ENCODE data around the gene CNBD2. TPM values are rescaled to one million over a fixed set of nuclear protein-coding genes. Genes with fewer than 3 reads are reported as not detected.

Gene CNBD2
- polyA plus RNA-seq, 1 donor (not counting 4 experiments of a cell fraction or from before 2014, with no cell fraction given), result 3.0 TPM

DNA sequence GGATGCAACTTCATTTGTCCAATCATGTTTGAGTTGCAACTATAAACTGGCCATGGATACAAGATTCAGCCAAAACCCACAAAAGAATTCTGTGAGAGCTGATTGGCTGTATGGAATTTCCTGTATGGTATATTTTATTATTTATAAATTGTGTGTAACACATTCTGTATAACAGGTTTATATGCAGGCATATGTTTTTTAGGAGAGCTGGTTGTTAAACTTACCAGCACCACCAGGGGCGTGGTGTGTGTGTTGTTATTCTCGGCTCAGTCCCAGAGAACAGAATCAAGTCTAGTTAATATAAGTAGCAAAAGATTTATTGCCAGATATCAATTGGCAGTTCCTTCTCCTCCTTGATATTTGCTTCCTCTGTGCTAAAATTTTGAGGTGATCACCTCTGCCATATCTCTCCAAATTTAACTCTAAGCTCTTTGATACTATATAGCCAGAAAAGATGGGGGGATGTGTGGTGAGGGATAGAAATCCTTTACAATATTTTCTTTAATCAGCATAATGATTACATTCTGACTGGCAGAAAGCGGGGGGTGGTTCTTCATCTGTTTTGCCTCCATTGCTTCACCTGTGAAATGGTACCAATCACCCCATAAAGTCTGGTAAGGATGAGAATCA lies 22.9 kb downstream of the CNBD2 start:
- FAIRE-seq (no peak), DNase-seq (ENCODE audit: low read depth, low spot score) (no peak)
- Histone ChIP-seq H3K9ac (ENCODE audit: control insufficient read depth, extremely low read depth, insufficient read depth, low read length) (no peak overlapping the region), H3K9me3 (ENCODE audit: control insufficient read depth, low read depth, low read length) (no peaks in the 10 kb centered on the region), H2AFZ (ENCODE audit: control insufficient read depth, low read length) (no peak overlapping the region), H3K27ac (ENCODE audit: control insufficient read depth, insufficient read depth, low read length) (no peak overlapping the region), H3K4me1 (ENCODE audit: control insufficient read depth, extremely low read depth, insufficient read depth, low read length) (peaks cover 3% of the 10 kb centered on the region), H3K4me2 (ENCODE audit: control insufficient read depth, extremely low read depth, insufficient read depth, low read depth, low read length) (no peak overlapping the region), H3K79me2 (ENCODE audit: control insufficient read depth, insufficient read depth, low read length) (no peaks in the 10 kb centered on the region), H3K4me3 (ENCODE audit: control insufficient read depth in 2 of 3, extremely low read depth in 1 of 3, insufficient read depth in 2 of 3, low read depth in 1 of 3, low read length in 3 of 3) (no peak overlapping the region), H3K9me1 (ENCODE audit: control insufficient read depth, extremely low read depth, insufficient read depth, low read length) (no peaks in the 10 kb centered on the region), H3K36me3 (ENCODE audit: control insufficient read depth in 2 of 2, extremely low read depth in 1 of 2, insufficient read depth in 2 of 2, low read length in 2 of 2) (no peaks in the 10 kb centered on the region), H3K27me3 (ENCODE audit: control insufficient read depth, extremely low read depth, insufficient read depth, low read length) (no peaks in the 10 kb centered on the region), H4K20me1 (ENCODE audit: control insufficient read depth, extremely low read depth, insufficient read depth, low read length) (no peaks in the 10 kb centered on the region)
- dilution Hi-C loops (cut with MboI; ENCODE audit: extremely low pct_ligation_motif_present, low sequenced_read_pairs), result no loop called here
- peak; percentile 40 to 55 (median 54) for TF ChIP-seq CTCF (optimal IDR thresholded peaks at IDR 0.05 in 1 of 3, IDR thresholded peaks at IDR 0.05 in 1 of 3, conservative IDR thresholded peaks at IDR 0.05 in 1 of 3; ENCODE audit: extremely low read depth in 1 of 3, insufficient read depth in 2 of 3, low read length in 3 of 3)
- no peak for TF ChIP-seq EZH2 (IDR thresholded peaks at IDR 0.05; ENCODE audit: low read length)

DNA sequence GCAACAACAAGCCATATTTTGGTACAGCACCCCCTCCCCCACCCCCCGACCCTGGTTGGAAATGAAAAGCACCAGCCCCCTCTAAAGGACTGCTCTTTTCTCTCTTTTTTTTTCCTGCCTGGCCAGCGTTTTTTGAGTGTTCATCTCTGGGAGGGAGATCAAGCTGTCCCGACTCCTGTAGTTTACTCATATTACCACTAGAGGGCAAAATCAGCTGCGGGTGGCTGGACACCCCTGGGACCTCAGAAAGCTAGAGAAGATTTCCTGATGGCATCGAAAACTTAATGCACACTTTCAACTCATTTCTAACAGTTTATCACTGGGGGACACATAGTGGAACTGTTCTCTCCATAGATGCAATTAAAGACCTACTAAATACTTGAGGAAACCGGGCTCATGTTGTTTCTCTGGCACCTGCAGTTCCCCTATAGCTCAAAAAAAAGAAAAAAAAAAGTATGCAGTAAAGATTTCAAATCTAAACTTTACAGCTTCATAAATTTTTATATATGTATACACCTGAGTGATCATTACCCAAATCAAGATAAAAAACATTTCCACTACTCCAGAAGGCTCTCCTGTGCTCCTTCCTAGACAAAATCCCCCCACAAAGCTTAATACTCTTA lies 24.4 kb downstream of the CNBD2 start:
- dilution Hi-C loops (cut with MboI; ENCODE audit: extremely low pct_ligation_motif_present, low sequenced_read_pairs), result no loop called here
- no peaks in the 10 kb centered on the region for H3K36me3 ChIP-seq (ENCODE audit: control insufficient read depth in 2 of 2, extremely low read depth in 1 of 2, insufficient read depth in 2 of 2, low read length in 2 of 2)
- no peak overlapping the region for H3K4me2 ChIP-seq (ENCODE audit: control insufficient read depth, extremely low read depth, insufficient read depth, low read depth, low read length)
- no peaks in the 10 kb centered on the region for H3K27me3 ChIP-seq (ENCODE audit: control insufficient read depth, extremely low read depth, insufficient read depth, low read length)
- no peak overlapping the region for H3K9ac ChIP-seq (ENCODE audit: control insufficient read depth, extremely low read depth, insufficient read depth, low read length)
- H2AFZ ChIP-seq (ENCODE audit: control insufficient read depth, low read length), result no peak overlapping the region
- no peaks in the 10 kb centered on the region for H4K20me1 ChIP-seq (ENCODE audit: control insufficient read depth, extremely low read depth, insufficient read depth, low read length)
- H3K4me3 ChIP-seq (ENCODE audit: control insufficient read depth in 2 of 3, extremely low read depth in 1 of 3, insufficient read depth in 2 of 3, low read depth in 1 of 3, low read length in 3 of 3), result no peak overlapping the region
- H3K9me3 ChIP-seq (ENCODE audit: control insufficient read depth, low read depth, low read length), result no peaks in the 10 kb centered on the region
- H3K4me1 ChIP-seq (ENCODE audit: control insufficient read depth, extremely low read depth, insufficient read depth, low read length), result peaks cover 3% of the 10 kb centered on the region
- no peak overlapping the region for H3K27ac ChIP-seq (ENCODE audit: control insufficient read depth, insufficient read depth, low read length)
- TF ChIP-seq EZH2 (IDR thresholded peaks at IDR 0.05; ENCODE audit: low read length) (no peak), CTCF (optimal IDR thresholded peaks at IDR 0.05 in 1 of 3, IDR thresholded peaks at IDR 0.05 in 1 of 3, conservative IDR thresholded peaks at IDR 0.05 in 1 of 3; ENCODE audit: extremely low read depth in 1 of 3, insufficient read depth in 2 of 3, low read length in 3 of 3) (peak; percentile 77 to 83 (median 82))
- H3K79me2 ChIP-seq (ENCODE audit: control insufficient read depth, insufficient read depth, low read length), result no peaks in the 10 kb centered on the region
- FAIRE-seq, result no peak
- no peaks in the 10 kb centered on the region for H3K9me1 ChIP-seq (ENCODE audit: control insufficient read depth, extremely low read depth, insufficient read depth, low read length)
- DNase-seq (ENCODE audit: low read depth, low spot score), result no peak

Measured in keratinocyte (primary cell).